GM12892 (cell line): Measurements from ENCODE around the gene TMEM120B.

Source experiments
- DNase-seq: peaks from one replicate; pipeline ENCODE4 v3.0.0; 2011; ENCODE audit not compliant: insufficient read length
- FAIRE-seq: peaks from 2 replicates; lab custom pipeline; 2011; peaks lifted over from hg19 to GRCh38; lab: Jason Lieb, UNC
- POLR2A ChIP-seq: IDR thresholded peaks from 2 replicates; pipeline ENCODE4 v1.6.1; 2011; ENCODE audit warnings: low read depth, low read length, control low read depth
- POLR2AphosphoS5 ChIP-seq: IDR thresholded peaks from 2 replicates; pipeline ENCODE4 v1.6.1; 2011; ENCODE audit warnings: low read depth, low read length, control low read depth
- TAF1 ChIP-seq: IDR thresholded peaks from 2 replicates; pipeline ENCODE4 v1.6.1; 2011; ENCODE audit warnings: low read depth, mild to moderate bottlenecking, control low read depth, low read length, borderline replicate concordance

TMEM120B gene

DNA sequence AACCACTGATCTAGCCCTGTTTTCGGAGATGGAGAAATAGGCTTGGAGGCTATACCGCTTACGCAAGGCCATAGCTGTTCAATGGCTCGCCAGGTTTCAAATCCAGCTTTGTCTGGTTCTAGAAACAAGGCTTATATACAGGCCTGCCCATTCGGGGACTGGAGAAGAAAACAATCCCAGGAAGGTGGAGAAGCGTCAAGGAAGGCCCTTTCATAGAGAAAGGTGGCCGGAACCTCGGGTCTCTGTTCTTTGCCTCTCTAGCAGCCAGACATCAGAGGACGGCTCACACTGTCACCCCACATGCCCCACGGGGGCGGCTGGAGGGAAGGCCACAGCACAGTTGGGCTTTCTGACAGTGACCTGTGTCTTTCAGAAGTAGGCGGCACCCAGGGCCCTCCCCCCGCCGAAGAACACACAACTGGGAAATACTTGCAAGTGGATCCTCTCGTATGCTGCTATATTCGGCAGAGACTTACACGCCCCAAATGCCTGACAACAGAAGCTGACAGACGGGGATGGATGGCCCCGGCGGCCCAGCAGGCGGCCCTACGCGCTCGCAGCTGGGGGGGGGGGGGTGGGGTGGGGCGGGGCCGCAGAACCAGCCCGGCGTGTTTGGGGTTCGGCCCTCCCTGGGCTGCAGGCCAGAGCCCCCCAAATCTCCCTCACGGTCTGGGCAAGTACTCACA, 86.7 kb downstream of the TMEM120B start:
- FAIRE-seq: peak; percentile 46
- DNase-seq: peak; percentile 59
- TF ChIP-seq POLR2A (no peak; the same call in 1 of the 2 replicates), TAF1 (no peak), POLR2AphosphoS5 (no peak)

DNA sequence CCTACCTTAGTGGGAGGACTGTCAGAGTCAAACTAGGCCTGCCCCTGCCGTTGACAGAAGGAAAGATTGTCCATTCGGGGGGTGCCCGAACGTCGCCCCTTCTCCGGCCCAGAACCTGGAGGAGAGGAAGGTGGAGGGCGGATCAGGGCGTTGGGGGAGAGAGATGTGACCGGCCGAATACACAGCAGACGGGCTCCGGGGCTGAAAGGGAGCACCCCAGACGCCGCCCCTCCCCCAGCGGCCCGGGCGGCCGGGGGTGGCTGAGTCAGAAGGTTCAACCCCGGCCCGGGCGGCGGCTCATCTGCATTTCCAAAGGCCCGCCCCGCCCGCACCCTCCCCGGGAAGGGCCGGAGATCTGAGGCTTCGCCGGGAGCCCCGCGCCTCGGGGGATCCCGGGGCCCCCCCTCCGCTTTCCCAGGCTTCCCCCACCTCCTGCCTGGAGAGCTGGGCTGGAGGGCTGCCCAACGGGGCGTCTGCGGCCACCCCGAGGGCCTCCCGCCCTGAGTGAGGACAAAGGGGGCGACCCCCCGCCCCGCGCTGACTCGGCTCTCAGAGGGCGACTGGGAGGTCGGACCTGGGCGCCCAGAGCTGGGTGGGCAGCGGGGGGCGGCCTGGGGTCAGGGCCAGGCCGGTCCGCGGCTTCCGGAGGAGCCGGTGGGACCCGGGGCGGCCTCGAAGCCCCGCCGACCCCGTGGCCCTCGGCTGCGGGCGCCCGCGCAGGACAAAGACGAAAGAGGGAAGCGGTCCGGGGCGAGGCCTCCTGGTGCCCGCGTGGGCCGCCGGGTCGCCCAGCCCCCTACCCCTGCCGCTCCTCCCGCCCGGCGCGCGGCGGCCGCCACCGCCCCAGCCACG, 87.5 kb downstream of the TMEM120B start:
- peak; percentile 50 for FAIRE-seq
- TF ChIP-seq POLR2A (peak; percentile 40; the same call in 1 of the 2 replicates), TAF1 (no peak)

DNA sequence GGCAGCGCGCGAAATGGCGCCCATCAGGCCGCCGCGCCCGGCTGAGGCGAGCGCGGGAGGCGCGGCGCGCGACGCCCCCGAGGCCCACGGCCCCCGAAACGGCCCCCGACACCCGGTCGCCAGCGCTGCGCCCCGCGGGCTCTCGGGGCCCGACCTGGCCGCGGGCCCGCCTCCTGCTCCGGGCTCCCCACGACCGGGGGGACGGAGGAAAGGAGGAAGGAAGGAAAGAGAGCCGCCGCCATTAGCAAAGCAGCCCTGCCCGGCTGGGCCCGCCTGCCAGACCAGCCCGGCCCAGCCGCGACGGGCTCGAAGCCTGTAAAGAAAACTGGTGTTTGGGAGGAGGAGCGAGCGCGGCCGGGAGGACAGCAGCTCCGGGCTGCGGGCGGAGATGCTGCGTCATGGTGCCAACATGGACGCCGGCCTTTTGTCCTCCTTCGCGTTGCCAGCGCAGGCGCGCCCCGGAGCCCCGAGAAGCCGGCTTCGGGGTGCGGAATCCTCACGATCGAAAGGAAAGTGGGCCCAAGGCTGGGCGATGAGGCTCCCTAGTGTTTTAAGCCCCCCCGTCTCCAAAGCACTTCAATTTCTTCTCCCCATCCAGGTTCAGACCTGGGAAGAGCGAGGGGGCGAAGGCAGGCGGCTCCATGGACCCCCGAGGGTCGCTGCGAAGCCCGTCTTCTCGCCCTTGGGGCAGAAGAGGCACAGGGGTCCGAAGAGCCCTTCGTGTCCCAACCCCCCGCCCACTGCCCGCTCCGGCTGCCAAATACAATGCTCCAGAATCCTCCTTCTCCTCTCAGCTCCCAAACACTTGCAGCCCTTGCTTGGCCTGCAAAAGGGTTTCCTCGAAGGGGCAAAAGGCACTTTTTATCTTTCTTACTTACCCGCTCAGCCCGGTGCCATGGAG, 88.4 kb downstream of the TMEM120B start:
- peak; percentile 9 for FAIRE-seq
- no peak for DNase-seq
- TF ChIP-seq POLR2AphosphoS5 (peak; percentile 77), POLR2A (peak; percentile 80), TAF1 (0 out of 2 replicates have a peak, but pooled peaks have one; percentile 16)

More for the DNA sequence above, 87.5 kb downstream of the TMEM120B start:
- DNase-seq: peak; percentile 78

DNA sequence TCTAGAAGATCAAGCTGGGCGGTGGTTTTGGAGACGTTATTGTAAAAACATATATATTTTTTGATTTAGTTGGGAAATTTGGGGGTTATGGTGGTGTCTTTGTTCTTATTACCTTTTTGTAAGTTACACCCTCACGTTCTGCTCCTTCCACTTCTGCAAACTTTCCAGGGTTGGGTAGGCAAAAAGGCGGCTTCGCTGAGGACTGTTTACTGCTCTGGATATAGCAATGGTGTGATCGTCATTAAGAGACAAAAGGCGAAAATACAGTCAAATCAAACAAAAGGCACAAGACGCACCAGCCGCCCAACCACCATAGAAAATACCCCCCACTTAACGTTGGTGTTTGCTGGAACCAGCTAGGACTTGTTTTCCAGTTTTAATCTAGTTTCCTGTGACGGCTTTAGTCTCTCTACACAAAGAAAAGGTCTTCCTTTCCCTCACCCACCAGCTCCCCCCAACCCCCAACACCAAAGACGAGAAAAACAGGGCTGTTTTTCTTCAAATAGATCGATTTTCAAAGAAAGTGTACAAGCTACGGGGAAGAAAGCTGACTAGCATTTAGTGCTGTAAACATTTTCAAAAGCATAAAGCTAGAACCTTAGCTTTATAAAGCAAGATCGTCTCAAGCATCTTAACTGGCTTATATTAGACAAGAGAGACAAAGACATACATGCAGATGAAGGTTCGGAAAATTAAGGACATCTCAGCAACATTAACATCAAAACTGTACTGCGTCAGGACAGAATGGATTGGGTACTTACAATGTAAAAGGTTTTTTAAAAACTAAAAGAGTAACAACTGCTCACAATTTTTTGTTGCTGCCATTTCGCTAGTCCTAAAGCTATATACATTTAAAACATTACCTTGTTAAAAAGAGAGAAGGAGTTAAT, 89.3 kb downstream of the TMEM120B start:
- FAIRE-seq (peak; percentile 65), DNase-seq (no peak)
- no peak; the same call in 1 of the 2 replicates for TF ChIP-seq POLR2A

DNA sequence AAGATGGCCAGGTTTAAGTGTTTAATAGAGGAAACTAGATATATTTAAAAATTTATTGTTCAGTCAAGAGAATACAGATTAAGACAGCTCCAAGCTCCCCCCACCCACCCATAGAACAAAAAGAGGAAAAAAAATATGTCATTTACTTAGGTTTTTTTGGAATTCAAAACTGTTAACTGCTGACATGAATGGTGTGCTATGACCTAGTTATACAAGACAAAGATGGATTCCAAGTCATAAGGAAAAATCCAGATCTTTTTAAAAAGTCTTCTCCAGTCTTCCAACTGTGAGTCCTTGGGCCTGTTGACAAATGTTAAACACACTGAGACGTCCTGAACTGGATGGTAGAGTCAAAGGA, 89.9 kb downstream of the TMEM120B start:
- TF ChIP-seq POLR2A (no peak), POLR2AphosphoS5 (no peak), TAF1 (no peak)
- DNase-seq (no peak), FAIRE-seq (no peak)

DNA sequence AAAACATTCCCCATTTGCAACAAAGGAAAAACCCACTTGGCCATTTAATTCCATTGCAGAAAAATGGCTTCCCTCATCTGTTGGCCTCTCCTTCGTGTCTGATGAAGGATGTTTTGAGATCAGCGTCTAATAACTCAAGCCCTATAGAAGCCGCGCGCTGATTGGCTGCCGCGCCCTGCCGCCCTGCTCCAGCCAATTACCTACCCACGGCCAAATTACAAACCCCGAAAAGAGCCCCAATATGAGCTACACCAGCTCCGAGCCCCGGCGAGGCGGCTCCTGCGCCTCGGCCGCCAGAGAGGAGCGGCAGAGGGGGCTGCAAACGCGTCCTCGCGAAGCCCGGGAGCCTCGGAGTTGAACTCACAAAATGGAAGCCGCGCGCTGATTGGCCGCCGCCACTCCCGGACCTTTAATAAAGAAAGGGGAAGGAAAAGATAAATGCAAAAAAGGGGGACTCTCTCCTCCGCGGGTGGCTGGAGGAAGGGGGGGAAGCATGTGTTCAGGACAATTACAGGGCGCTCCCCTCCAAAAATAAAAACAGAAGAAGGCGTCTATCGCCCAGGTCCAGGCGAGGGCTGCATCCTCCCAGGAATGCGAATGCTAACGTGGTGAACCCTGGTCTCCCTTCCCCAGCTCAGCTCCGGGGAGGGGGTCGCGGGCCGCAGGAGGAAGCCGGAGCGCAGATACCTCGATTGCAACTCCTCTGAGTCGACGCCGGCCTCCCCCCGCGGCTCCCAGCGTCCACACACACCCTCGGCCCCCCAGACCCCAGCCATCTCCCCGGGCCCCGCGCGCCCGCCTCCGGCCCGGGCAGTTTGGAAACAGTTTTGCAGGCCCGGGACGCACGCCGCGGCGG, 90.5 kb downstream of the TMEM120B start:
- FAIRE-seq (peak; percentile 92), DNase-seq (peak; percentile 77)
- TF ChIP-seq POLR2AphosphoS5: peak; percentile 98
- peak; percentile 90 for TF ChIP-seq POLR2A
- peak; percentile 86 for TF ChIP-seq TAF1

DNA sequence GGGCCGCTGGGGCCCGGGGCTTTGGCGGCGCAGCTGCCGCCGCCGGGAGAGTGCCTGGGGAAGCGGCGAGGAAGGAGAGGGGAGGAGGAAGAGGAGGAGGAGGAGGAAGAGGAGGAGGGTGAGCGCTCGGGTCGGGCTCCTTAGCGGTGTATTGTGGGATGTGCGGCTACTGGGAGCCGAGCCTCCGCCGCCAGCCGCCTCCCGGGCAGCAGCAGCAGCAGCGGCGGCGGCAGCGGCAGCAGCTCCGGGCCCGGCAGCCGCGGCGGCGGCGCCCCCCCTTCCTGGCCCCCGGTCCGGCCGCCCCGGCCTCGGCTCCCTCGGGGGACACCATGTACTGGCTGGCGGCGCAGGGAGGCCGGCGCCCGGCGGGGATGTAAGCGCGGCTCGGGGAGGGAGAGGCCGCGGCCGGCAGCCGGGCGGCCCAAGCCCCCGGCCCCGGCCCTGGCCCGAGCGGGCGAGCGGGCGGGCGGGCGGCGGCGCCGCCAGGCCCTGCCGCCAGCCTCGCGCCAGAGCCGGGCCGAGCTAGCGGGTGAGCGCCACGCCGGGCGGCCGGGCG, 91.4 kb downstream of the TMEM120B start, which contains the start of gene SETD1B:
Gene SETD1B (plus strand): TSS at position 149 of the 556 bp plus-strand sequence. CDS start 729 bp downstream, outside the sequence.
- no peak for TF ChIP-seq POLR2AphosphoS5
- peak; percentile 32; the same call in 1 of the 2 replicates for TF ChIP-seq POLR2A
- TF ChIP-seq TAF1: peak; percentile 14; the same call in 1 of the 2 replicates
- no peak for DNase-seq
- FAIRE-seq: peak; percentile 73

DNA sequence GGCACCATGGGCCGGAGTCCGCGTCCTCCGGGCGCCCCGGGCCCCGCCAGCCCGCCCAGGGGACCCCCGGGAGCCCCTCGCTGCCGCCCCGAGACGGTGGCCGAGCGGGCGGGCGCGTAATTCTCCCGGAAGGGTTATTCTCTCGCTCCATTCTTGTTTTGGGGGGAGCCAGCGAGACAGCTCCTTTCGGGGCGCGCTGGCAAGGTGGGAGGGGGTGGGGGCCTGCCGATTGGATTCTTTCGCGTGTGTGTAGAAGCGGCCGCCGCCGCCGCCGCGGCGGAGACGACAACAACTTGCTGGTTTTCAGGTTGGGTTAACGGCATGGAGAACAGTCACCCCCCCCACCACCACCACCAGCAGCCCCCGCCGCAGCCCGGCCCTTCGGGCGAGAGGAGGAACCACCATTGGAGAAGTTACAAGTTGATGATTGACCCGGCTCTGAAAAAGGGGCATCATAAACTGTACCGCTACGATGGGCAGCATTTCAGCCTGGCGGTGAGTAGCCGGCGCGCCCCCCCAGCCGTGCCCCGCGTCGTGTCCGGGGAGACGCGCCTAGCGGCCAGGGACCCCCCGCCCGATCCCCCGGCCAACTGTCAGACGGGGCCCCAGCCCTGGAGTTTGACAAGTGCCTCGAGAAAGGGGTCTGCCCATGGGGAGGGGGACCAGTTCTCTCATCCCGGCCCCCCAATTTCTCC, 92.0 kb downstream of the TMEM120B start:
- FAIRE-seq (no peak), DNase-seq (no peak)
- TF ChIP-seq TAF1 (no peak), POLR2A (no peak), POLR2AphosphoS5 (no peak)
